Stimulated activated CD8-positive, alpha-beta memory T cell treated with anti-CD3 and anti-CD28 coated beads, Interleukin-4, amount 100 ng/mL, for 4 hours (primary cell): ENCODE results near the gene NFS1.

Experiments
- DNase-seq, 2 donors: peaks; one replicate each; pipeline ENCODE4 v3.0.0-alpha.2; 2020; ENCODE audit warnings: low read depth in 2 of 2, low spot score in 1 of 2

The NFS1 gene

DNA sequence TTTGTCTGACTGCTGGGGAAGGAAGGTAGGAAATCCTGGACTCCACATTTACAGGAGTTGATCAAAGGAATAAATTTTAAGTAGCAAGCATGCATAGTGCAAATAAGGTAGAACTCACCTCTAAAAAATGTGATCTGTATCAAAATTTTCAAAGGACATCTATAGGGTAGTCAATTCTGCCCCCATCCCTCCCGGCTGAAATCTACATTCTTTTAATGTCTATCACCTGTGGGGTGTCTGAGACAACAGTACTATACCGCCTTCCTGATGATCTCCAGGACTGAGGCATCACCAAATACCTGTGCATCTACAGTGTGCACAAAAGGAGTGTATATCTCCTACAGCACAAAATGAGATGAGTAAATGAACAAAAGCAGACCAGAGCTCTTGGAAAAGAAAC is 54.3 kb downstream of the NFS1 start:
- DNase-seq: no peak

GRCh38 chr20:35643045-35643444 is 56.1 kb downstream of the NFS1 start:
- DNase-seq: no peak

DNA sequence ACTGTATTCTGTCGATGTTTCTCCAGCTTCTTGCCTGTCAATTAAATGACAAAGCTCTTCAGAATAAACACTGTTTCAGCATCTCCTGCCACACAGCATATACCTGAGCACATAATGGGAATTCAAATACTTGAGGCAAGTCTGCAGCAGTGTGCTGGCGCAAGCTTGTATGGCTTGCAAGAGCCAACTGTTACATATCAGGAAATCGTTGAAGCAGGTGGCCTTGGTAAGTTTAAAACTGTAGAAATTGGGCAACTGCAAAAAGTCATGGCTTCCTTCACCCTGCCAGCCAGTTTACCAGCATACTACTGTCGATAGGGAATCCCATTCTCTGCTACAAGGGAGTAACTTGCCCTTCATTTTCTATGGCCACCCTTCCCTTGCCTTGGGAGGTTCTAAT is 57.4 kb downstream of the NFS1 start:
- DNase-seq: no peak

DNA sequence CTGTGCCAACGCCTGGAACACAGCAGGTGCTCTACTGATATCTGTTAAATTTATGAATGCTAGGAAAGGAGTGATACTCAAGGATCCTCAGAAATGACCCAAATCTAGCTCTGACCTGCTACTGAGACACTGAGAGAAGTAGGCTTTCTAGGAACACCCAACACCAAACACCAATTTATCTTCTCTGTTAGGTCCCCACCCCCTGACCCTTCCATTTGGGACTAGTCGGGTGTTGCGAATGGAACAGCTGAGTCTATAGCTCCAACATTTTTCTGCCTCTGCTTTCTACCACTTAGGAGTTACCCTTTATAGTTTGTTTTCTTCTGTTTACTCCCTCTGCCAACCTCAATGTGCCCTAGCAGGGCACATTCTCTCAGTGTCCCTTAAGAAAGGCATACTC is 58.4 kb downstream of the NFS1 start:
- no peak for DNase-seq

GRCh38 chr20:35638751-35639150 is 60.4 kb downstream of the NFS1 start:
- no peak for DNase-seq

DNA sequence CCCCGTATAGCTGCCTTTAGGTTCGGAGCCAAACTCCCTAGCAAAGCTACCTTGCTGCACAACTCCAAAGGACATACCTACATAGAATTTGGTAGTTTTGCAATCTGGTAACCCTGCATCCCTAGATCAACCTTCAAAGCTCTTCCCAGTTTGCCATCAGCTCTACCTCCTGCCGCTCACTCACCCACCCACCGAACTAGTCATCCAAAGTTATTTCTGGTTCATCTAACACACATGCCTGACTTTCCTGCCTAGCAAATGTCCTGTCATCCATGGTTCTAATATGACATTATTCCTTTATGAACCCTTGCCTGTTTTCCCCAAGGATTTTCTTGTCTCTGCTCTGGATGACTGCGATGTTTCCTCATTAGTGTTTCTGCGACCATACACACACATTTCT is 61.9 kb downstream of the NFS1 start:
- DNase-seq: no peak

DNA sequence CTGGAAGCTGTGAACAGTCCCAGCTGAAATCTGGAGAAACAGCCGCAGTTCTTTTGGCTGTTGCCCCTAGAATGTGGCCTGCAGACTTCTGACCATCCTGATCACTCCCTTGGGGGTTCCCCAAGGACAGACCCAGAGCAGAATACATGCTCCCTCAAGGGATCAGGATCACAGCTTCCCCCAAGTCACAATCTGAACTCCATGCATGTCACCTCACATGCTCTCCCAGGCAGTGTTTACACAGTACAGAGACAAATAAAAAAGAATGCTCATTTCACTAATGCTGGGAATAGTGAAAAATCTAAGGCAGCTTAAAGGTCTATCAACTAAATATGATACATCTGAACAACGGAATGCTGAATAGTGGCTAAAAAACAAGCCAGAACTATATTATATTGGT is 63.1 kb downstream of the NFS1 start:
- DNase-seq: no peak

GRCh38 chr20:35635652-35636051 is 63.5 kb downstream of the NFS1 start:
- DNase-seq: no peak

- DNase-seq: no peak
These were observed 66.5 kb downstream of the NFS1 start for GRCh38 chr20:35632539-35633115.

DNA sequence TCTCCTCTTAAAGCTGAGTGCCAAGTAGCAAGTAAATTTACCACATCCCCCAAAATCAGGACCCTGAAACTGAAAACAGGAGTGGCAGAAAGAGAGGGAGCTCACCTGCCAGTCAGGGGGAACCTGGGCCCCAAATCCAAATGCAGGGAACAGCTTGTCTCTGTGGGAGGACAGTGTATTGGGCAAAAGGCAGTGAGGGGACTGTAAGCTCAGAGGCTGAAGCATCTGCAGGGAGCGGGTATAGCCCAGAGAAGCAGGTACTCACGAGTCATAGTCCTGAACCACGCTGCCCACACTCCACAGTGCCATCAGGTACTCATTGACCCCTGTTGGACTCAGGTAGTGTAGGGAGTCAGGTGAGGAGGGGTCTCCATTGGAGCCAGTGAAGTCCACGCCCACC is 68.5 kb downstream of the NFS1 start:
- no peak for DNase-seq

DNA sequence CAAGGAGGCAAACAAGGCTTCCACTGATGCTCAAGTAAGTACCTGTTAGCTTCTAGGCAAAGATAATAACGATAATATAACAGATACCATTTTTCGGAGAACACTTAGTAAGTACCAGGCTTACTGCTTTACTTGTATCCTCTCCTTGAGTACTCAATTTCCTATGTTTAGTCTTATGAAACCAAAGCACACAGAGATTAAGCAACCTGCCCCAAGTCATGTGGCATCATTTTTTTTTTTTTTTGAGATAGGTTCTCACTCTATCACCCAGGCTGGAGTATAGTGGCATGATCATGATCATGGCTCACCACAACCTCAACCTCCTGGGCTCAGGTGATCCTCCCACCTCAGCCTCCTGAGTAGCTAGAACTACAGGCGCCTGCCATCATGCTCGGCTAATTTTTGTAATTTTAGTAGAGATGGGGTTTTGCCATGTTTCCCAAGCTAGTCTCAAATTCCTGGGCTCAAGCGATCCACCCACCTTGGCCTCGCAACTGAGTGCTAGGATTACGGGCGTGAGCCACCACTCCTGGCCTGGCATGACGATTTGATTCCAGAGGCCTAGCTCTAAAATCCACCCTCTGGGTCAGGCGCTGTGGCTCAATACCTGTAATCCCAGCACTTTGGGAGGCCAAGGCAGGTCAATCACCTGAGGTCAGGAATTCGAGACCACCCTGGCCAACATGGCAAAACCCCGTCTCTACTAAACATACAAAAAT is 69.6 kb downstream of the NFS1 start:
- no peak for DNase-seq

GRCh38 chr20:35627121-35627520 is 72.0 kb downstream of the NFS1 start:
- no peak for DNase-seq

GRCh38 chr20:35626386-35627001 is 72.7 kb downstream of the NFS1 start:
- DNase-seq: no peak

- DNase-seq: no peak
These were observed 73.4 kb downstream of the NFS1 start for GRCh38 chr20:35625584-35626385.

- DNase-seq: no peak
These were observed 77.6 kb downstream of the NFS1 start for GRCh38 chr20:35621560-35621946.

GRCh38 chr20:35620818-35621559 is 78.2 kb downstream of the NFS1 start:
- DNase-seq: no peak

GRCh38 chr20:35619196-35620095 is 79.7 kb downstream of the NFS1 start:
- DNase-seq: peak; percentile 38 to 60

- DNase-seq: no peak
These were observed 80.7 kb downstream of the NFS1 start for GRCh38 chr20:35618263-35619131.
